Heart right ventricle (tissue), 16 donors: ENCODE results near the gene HSPH1. TPM values are rescaled to one million over a fixed set of nuclear protein-coding genes. Genes with fewer than 3 reads are reported as not detected.

Source experiments
- ATAC-seq, 8 donors: fragments of 200-7000 bp; cut with Tn5 transposase; one replicate each; pipeline ENCODE4 v1.9.1; 2020; ENCODE audit warnings: mild to moderate bottlenecking in 8 of 8, moderate library complexity in 8 of 8, moderate number of reproducible peaks in 1 of 8
- DNase-seq, 2 donors: peaks; one replicate each; pipeline ENCODE4 v3.0.0-alpha.2; 2020
- H3K27ac ChIP-seq, 10 donors: fragments of 200-600 bp; sonication (generic) in 2 of 10; one replicate each; pipeline versions ENCODE4 v1.5.0 to v1.8.0; 2020 to 2022; ENCODE audit warnings: mild to moderate bottlenecking in 3 of 10
- H3K27me3 ChIP-seq, 7 donors: fragments of 200-600 bp; one replicate each; pipeline ENCODE4 v1.8.0; 2021 to 2022; ENCODE audit warnings: mild to moderate bottlenecking in 2 of 7
- H3K36me3 ChIP-seq, 9 donors: fragments of 200-600 bp; sonication (generic) in 1 of 9; one replicate each; pipeline versions ENCODE4 v1.5.0 to v1.8.0; 2020 to 2022; ENCODE audit warnings: mild to moderate bottlenecking in 2 of 9
- H3K4me1 ChIP-seq, 9 donors: fragments of 200-600 bp; sonication (generic) in 1 of 9; one replicate each; pipeline versions ENCODE4 v1.5.0 to v1.8.0; 2020 to 2022; ENCODE audit warnings: mild to moderate bottlenecking in 4 of 9
- H3K4me3 ChIP-seq, 10 donors: fragments of 200-600 bp; sonication (generic) in 2 of 10; one replicate each; pipeline versions ENCODE4 v1.5.0 to v1.8.0; 2020 to 2022; ENCODE audit warnings: mild to moderate bottlenecking in 7 of 10, moderate library complexity in 2 of 10
- H3K9me3 ChIP-seq, 11 donors: fragments of 200-600 bp in 10 of 11; sonication (generic) in 2 of 11; one replicate each; pipeline versions ENCODE4 v1.5.0 to v1.8.0; 2013 to 2022; ENCODE audit warnings: mild to moderate bottlenecking in 2 of 11, control low read depth in 1 of 11, moderate library complexity in 1 of 11
- WGBS, 2 donors: extraction: QIAGEN DNeasy Blood & Tissue Kit; methylation state at CpG; one replicate each; pipeline ENCODE4 v1.1.7; 2013; ENCODE audit warnings: inconsistent platforms in 1 of 2; 5-methylcytosine and 5-hydroxymethylcytosine counted together
- intact Hi-C, 10 donors: fragments of 100-400 bp; cut with DNase I; formaldehyde crosslinking; loops; one replicate each; pipeline versions ENCODE4 v1.11.1 to v1.14.2; 2022
- polyA plus RNA-seq, 2 donors: library from polyadenylated mRNA; stranded (reverse); fragments of 200-250 nt; gene quantifications; one replicate each; pipeline ENCODE4 v1.2.3, GENCODE V29; 2013
- total RNA-seq, 10 donors: library from RNA; stranded (reverse); fragmentation: NEBNext Ultra II Directional in 3 of 10; extraction: Animal tissue kit (Norgen Biotek cat#: 25700) in 3 of 10; gene quantifications; one replicate each; pipeline versions ENCODE4 v1.2.1 to v1.2.4, GENCODE V29; 2021 to 2023
- TF ChIP-seq, protein P1 (sequence below), 9 donors: fragments of 200-600 bp; sonication (generic) in 2 of 9; IDR thresholded peaks; one replicate each; pipeline versions ENCODE4 v1.5.0 to v1.8.0; 2021 to 2022; ENCODE audit warnings: antibody characterized with exemption in 9 of 9, mild to moderate bottlenecking in 5 of 9, moderate library complexity in 1 of 9
- donor health status: Arrhythmogenic right ventricular cardiomyopathy.
- donor health status: ischemic (EF 13 %, LVEDD 7.1; RV severe dilation, severe dysfunction).
- donor health status: healthy with polysubstance abuse.
- donor health status: DM: no; HTN: yes; CAD: no.
- donor health status: DM: no; HTN: no; CAD: no.
- donor health status: ischemic (EF 25% LVEDD 6.9; RV normal size, moderate dysfunction).
- donor health status: ischemic (EF 25% LVEDD 5.7; RV mildly dilated, moderate dysfunction).
- donor health status: healthy.
- donor health status: DM: yes; HTN: yes; CAD: no.
- donor health status: Ischemic cardiomyopathy.
- donor health status: ischemic (EF 35%, LVEDD 5.7; RV mildly dilated, moderate dysfunction).
- donor health status: nonischemic (EF 11% LVEDD 7.7; RV severe dilation, severe dysfunction).
- donor health status: DM: yes; HTN: yes; CAD: no.
- donor health status: PGD.
- donor health status: ischemic (EF 29% LVEDD 5.4; RV normal size, mild dysfunction).
- donor health status: nonischemic (EF 23%, LVEDD 6.1; RV moderate dilation, normal function).

The HSPH1 gene
- total and polyA plus RNA-seq, 12 donors = 28.4 to 65.4 (median 45.8) TPM

DNA sequence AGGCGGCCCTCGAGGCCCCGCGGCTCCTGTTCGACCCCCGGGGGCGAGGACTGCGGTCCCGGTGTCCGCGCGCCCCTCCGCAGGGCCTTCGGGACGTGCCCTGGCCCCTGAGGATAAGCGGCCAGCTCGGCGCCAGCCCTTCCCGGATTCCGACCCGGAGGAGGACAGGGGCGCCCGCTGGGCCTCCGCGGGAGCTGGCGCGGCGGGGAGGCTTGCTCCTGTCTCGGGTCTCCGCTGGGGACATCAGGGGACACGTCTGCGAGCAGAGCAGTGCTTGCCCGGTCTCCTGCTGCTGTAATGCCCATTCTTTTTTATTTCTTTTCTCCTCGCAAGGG lies 38.9 kb upstream of the HSPH1 start:
- WGBS, 2 donors = 1 to 2% methylated on average over 28 to 34 of the region's 34 CpGs
- Histone ChIP-seq H3K9me3 (no peaks in the 10 kb centered on the region), H3K27ac (peak overlapping the region; percentile 95 to 100 (median 98)), H3K27me3 (no peaks in the 10 kb centered on the region), H3K4me3 (peak overlapping the region; percentile 55 to 86 (median 80)), H3K4me1 (peaks cover 0 to 52% (median 34%) of the 10 kb centered on the region in 9 donors), H3K36me3 (no peaks in the 10 kb centered on the region)
- peak; percentile 37 to 73 (median 61) for ATAC-seq
- TF ChIP-seq, protein P1, sequence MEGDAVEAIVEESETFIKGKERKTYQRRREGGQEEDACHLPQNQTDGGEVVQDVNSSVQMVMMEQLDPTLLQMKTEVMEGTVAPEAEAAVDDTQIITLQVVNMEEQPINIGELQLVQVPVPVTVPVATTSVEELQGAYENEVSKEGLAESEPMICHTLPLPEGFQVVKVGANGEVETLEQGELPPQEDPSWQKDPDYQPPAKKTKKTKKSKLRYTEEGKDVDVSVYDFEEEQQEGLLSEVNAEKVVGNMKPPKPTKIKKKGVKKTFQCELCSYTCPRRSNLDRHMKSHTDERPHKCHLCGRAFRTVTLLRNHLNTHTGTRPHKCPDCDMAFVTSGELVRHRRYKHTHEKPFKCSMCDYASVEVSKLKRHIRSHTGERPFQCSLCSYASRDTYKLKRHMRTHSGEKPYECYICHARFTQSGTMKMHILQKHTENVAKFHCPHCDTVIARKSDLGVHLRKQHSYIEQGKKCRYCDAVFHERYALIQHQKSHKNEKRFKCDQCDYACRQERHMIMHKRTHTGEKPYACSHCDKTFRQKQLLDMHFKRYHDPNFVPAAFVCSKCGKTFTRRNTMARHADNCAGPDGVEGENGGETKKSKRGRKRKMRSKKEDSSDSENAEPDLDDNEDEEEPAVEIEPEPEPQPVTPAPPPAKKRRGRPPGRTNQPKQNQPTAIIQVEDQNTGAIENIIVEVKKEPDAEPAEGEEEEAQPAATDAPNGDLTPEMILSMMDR (IDR thresholded peaks at IDR 0.05) = no peak
- intact Hi-C loops = no loop called here
- peak; percentile 44 to 66 for DNase-seq

DNA sequence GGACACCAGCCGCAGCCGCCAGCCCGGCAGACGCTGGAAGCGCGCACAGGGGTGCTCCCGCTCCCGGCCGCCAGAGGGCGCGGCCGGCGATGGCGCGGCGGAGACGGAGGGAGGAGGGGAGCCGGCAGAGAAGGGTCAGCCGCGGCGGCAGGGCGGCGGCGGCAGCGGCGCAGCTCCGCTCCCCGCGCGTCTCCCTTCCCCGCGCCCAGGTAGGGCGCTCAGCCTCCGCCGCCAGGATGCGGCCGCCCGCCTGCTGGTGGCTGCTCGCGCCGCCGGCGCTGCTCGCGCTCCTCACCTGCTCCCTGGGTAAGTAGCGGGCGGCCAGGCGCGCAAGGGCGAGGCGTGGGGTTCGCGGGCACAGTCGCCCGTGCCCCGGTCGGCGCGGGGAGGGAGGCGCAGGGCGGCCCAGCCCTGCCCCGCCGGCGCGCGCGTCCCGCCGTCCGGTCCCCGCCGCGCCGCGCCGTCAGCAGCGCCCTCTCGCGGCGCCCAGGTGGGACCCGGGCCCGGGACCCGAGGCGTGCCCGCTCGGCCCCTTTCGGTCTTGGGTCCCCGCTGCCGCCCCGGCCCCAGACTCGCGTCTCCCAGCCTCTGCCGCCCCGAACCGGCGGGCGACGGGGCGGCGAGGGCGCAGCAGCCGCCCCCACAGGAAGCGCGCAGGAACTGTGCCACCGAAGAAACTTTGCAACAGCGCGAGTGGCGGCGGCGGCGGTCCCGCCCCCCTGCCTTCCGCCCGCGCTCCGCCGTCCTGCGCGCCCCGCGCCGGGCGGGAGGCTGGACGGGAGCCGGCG lies 38.3 kb upstream of the HSPH1 start, which contains the start of gene B3GLCT:
TSS of gene B3GLCT (plus strand) at position 127 of the 788 bp plus-strand sequence. CDS start at position 237, 110 bp downstream.
- no peaks in the 10 kb centered on the region for H3K27me3 ChIP-seq
- peak within 1 kb of the TSS; percentile 95 to 100 (median 98) for H3K27ac ChIP-seq
- H3K4me1 ChIP-seq = peaks cover 0 to 47% (median 34%) of the 10 kb centered on the region in 9 donors
- peak within 1 kb of the TSS; percentile 55 to 86 (median 80) for H3K4me3 ChIP-seq
- no peaks in the 10 kb centered on the region for H3K9me3 ChIP-seq
- 0 to 1% methylated on average over 72 to 123 of the region's 126 CpGs for WGBS, 2 donors
- H3K36me3 ChIP-seq = no peaks in the 10 kb centered on the region
- intact Hi-C loops = loop anchor here in 4 of 10 donors (2.0 to 10.0 kb wide), 4 partner anchors 37 to 225 kb away; partner anchors contain the start of gene HSPH1 (in 1 of the 4)
- ATAC-seq (peak; percentile 86 to 90 (median 88)), DNase-seq (peak; percentile 65 to 85)
- TF ChIP-seq, protein P1 (IDR thresholded peaks at IDR 0.05) = peak; percentile 73 to 92 (median 87)

DNA sequence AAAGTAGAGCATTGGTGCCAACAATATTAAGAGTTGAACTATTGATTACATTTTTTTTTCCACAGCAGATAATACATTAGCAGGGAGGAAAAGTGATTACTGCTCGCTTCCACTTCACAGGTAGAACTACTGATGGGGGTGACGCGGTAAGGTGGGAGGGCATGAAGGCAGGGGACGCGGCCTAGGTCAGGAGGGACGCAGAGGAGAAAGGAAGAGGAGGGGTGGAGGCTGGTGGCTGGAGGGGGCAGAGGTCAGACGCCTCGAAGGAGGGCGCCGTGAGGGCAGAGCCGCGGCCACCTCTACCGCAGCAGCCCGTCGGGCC lies 37.8 kb upstream of the HSPH1 start:
- TF ChIP-seq, protein P1 (IDR thresholded peaks at IDR 0.05) = no peak
- intact Hi-C loops = loop anchor here in 4 of 10 donors (2.0 to 10.0 kb wide), 4 partner anchors 37 to 225 kb away; partner anchors contain the start of gene HSPH1 (in 1 of the 4)
- Histone ChIP-seq H3K4me1 (peaks cover 0 to 41% (median 30%) of the 10 kb centered on the region in 9 donors), H3K4me3 (peak overlapping the region in 9 of 10 donors; percentile 64 to 86 (median 81)), H3K27me3 (no peaks in the 10 kb centered on the region), H3K36me3 (no peaks in the 10 kb centered on the region), H3K27ac (peak overlapping the region; percentile 95 to 100 (median 98)), H3K9me3 (no peaks in the 10 kb centered on the region)
- DNase-seq (no peak), ATAC-seq (no peak)
- WGBS, 2 donors = 10 to 17% methylated on average over 11 to 15 of the region's 15 CpGs

DNA sequence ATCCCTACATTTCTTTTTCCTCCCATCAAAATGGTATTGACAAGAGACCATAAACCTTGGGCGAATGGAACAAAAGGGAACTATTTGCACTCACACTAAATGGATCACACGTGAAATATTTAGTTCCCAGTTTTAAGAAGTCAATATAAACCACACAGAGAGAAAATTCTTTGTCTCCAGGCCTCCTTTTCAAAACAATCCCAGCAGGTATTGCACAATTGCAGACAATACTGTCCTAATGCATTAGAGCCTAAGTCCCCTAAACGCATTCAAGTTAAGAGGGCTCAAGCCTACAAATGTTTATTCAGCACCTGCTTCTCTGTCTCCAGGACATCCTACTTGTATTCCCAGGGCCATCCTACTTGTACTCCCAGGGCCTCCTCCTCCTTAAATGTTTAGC lies 36.8 kb upstream of the HSPH1 start:
- Histone ChIP-seq H3K27me3 (no peaks in the 10 kb centered on the region), H3K9me3 (no peaks in the 10 kb centered on the region), H3K27ac (no peak overlapping the region), H3K4me3 (no peak overlapping the region), H3K36me3 (no peaks in the 10 kb centered on the region), H3K4me1 (peaks cover 0 to 37% (median 22%) of the 10 kb centered on the region in 9 donors)
- intact Hi-C loops = loop anchor here in 4 of 10 donors (2.0 to 10.0 kb wide), 4 partner anchors 36 to 226 kb away; partner anchors contain the start of gene HSPH1 (in 1 of the 4)
- no peak for ATAC-seq
- TF ChIP-seq, protein P1 (IDR thresholded peaks at IDR 0.05) = no peak
- 82 to 93% methylated on average over 3 of the region's 3 CpGs for WGBS, 2 donors
- DNase-seq = no peak
